ENCODE results near the gene TACC3. TPM values are rescaled to one million over a fixed set of nuclear protein-coding genes. Genes with fewer than 3 reads are reported as not detected.

TACC3 gene
- total RNA-seq, 1 experiment from 2014 or later: 156 TPM

DNA sequence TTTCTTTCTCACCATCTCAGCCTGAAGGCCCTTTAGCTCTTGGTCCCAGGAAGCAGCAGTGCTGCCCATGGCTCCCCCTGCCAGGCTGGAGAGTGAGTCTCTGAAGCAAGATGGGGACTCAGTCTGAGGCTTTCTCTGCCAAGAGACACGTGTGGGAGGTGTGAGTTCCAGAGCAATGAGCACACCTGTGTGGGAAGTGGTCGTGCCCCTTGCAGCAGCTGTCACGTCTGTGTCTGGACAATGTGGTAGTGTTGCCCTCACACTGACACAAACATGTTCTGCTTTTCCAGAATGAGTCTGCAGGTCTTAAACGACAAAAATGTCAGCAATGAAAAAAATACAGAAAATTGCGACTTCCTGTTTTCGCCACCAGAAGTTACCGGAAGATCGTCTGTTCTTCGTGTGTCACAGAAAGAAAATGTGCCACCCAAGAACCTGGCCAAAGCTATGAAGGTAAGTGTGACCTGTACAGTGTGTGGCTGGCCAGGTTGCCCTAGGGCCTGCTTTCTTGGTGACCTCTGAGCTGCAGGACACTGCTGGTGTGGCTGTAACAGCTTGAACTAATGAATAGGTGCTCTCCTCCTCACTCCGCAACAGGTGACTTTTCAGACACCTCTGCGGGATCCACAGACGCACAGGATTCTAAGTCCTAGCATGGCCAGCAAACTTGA, 1.9 kb downstream of the TACC3 start:
- Histone ChIP-seq H3K56ac (ENCODE audit: insufficient read length, low read depth, low read length) (no peak overlapping the region), H3T11ph (ENCODE audit: low read length) (no peak overlapping the region)
- peak overlapping the region; percentile 96 to 99 for H3K4me3 Mint-ChIP-seq

More for the DNA sequence above, 1.9 kb downstream of the TACC3 start:
- H4K20me1 ChIP-seq (ENCODE audit: control insufficient read depth, insufficient read depth, insufficient read length): no peaks in the 10 kb centered on the region
- H3K4me1 Mint-ChIP-seq: peaks cover 25 to 33% of the 10 kb centered on the region in 2 experiments
- H2AK5ac ChIP-seq (ENCODE audit: insufficient read length, low read length): no peak overlapping the region
- no peaks in the 10 kb centered on the region for H3K9me3 Mint-ChIP-seq
- H3K9me3 ChIP-seq (ENCODE audit: control insufficient read depth, low read depth, low read length): no peaks in the 10 kb centered on the region
- H3K4me2 ChIP-seq (ENCODE audit: insufficient read depth, insufficient read length, low read length): no peak overlapping the region
- no peaks in the 10 kb centered on the region; the same call in 1 of the 2 replicates for H3K27me3 Mint-ChIP-seq (ENCODE audit: low read depth)
- H3K18ac ChIP-seq (ENCODE audit: insufficient read length, low read depth, low read length): no peak overlapping the region
- DNase-seq: no peak
- H4K5ac ChIP-seq (ENCODE audit: insufficient read length, low read depth, low read length): no peak overlapping the region
- peaks cover 20% of the 10 kb centered on the region; the same call in 1 of the 2 replicates for H3K79me2 ChIP-seq (ENCODE audit: insufficient read depth, low read length)
- no peak overlapping the region for H3K27ac ChIP-seq (ENCODE audit: insufficient read length, low read depth, low read length)
- H3K9ac ChIP-seq (ENCODE audit: extremely low read depth, insufficient read length, low read length): no peak overlapping the region
- H3K14ac ChIP-seq (ENCODE audit: insufficient read depth, low read length): no peak overlapping the region
- H2BK120ac ChIP-seq (ENCODE audit: low read depth, low read length, poor library complexity, severe bottlenecking): no peak overlapping the region
- H3K4ac ChIP-seq (ENCODE audit: low read depth, low read length): no peak overlapping the region
- no peak overlapping the region for H2BK20ac ChIP-seq (ENCODE audit: low read depth, low read length, poor library complexity, severe bottlenecking)
- TF ChIP-seq, protein P1, sequence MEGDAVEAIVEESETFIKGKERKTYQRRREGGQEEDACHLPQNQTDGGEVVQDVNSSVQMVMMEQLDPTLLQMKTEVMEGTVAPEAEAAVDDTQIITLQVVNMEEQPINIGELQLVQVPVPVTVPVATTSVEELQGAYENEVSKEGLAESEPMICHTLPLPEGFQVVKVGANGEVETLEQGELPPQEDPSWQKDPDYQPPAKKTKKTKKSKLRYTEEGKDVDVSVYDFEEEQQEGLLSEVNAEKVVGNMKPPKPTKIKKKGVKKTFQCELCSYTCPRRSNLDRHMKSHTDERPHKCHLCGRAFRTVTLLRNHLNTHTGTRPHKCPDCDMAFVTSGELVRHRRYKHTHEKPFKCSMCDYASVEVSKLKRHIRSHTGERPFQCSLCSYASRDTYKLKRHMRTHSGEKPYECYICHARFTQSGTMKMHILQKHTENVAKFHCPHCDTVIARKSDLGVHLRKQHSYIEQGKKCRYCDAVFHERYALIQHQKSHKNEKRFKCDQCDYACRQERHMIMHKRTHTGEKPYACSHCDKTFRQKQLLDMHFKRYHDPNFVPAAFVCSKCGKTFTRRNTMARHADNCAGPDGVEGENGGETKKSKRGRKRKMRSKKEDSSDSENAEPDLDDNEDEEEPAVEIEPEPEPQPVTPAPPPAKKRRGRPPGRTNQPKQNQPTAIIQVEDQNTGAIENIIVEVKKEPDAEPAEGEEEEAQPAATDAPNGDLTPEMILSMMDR (conservative IDR thresholded peaks at IDR 0.05): no peak
- H3K27me3 ChIP-seq (ENCODE audit: insufficient read depth, low read length): no peaks in the 10 kb centered on the region
- H2BK12ac ChIP-seq (ENCODE audit: insufficient read length, low read depth, low read length): no peak overlapping the region
- no peak overlapping the region for H2AFZ ChIP-seq (ENCODE audit: low read length)
- H2BK15ac ChIP-seq (ENCODE audit: low read depth, low read length): no peak overlapping the region
- WGBS (ENCODE audit: extremely low coverage, insufficient read length, low lambda C conversion rate): no CpG with 5 or more reads among the region's 12 CpGs
- H3K23ac ChIP-seq (ENCODE audit: insufficient read length, low read depth, low read length): no peak overlapping the region
- no peak overlapping the region for H4K8ac ChIP-seq (replicated peaks; ENCODE audit: insufficient read length, low read depth, low read length)
- no peak overlapping the region for H4K91ac ChIP-seq (ENCODE audit: insufficient read length, low read depth, low read length)
- H3K36me3 Mint-ChIP-seq (ENCODE audit: insufficient read depth in 1 of 3, low read depth in 3 of 3): peaks cover 43 to 64% (median 61%) of the 10 kb centered on the region in 3 experiments
- peaks cover 18% of the 10 kb centered on the region for H3K79me1 ChIP-seq (ENCODE audit: insufficient read depth, low read depth, low read length, poor library complexity, severe bottlenecking)
- no peak overlapping the region for H2BK5ac ChIP-seq (ENCODE audit: insufficient read length, low read length)
- no peaks in the 10 kb centered on the region for H3K4me1 ChIP-seq (ENCODE audit: insufficient read depth, low read length)
- H3K23me2 ChIP-seq (ENCODE audit: insufficient read length, low read depth, low read length, poor library complexity, severe bottlenecking): peaks cover 18% of the 10 kb centered on the region
- peak overlapping the region in 2 of 3 experiments; percentile 39 to 86; a peak in 3 of 7 replicates for H3K27ac Mint-ChIP-seq
